Hematopoietic multipotent progenitor cell treated with erythropoietin and hydrocortisone succinate and interleukin-3 and kit ligand, for 8 days (in vitro differentiated cells): Measurements from ENCODE around the gene LYST.
"Not testable (repeated sequence)": the region's sequence is repeated elsewhere in the genome, so short reads cannot be mapped to it uniquely, and the experiment has no call there.

Experiments used
- DNase-seq: peaks from one replicate; pipeline ENCODE4 v3.0.0-alpha.2; 2015

Gene LYST

GRCh38 chr1:235866205-235866912, at the start of gene LYST:
LYST (minus strand) TSS chr1:235866906; CDS start chr1:235830417, 36,489 bp downstream.
- DNase-seq: peak; percentile 70

- not testable (repeated sequence) for DNase-seq
Measured at GRCh38 chr1:235915489-235915888, 48.8 kb upstream of the LYST start.

- DNase-seq: no peak
Measured at GRCh38 chr1:235913311-235913710, 46.6 kb upstream of the LYST start.

- no peak for DNase-seq
Measured at GRCh38 chr1:235911876-235912275, 45.2 kb upstream of the LYST start.

- DNase-seq: no peak
Measured at GRCh38 chr1:235911300-235911662, 44.6 kb upstream of the LYST start.

GRCh38 chr1:235910357-235911299, 43.9 kb upstream of the LYST start:
- peak; percentile 50 for DNase-seq

- DNase-seq: no peak
Measured at GRCh38 chr1:235908742-235909520, 42.2 kb upstream of the LYST start.

- no peak for DNase-seq
Measured at GRCh38 chr1:235907897-235908240, 41.2 kb upstream of the LYST start.

- DNase-seq: no peak
Measured at GRCh38 chr1:235907187-235907896, 40.6 kb upstream of the LYST start.

- no peak for DNase-seq
Measured at GRCh38 chr1:235906436-235906835, 39.7 kb upstream of the LYST start.

GRCh38 chr1:235903809-235904208, 37.1 kb upstream of the LYST start:
- not testable (repeated sequence) for DNase-seq

- peak; percentile 45 for DNase-seq
Measured at GRCh38 chr1:235902677-235903542, 36.2 kb upstream of the LYST start.

GRCh38 chr1:235901461-235901860, 34.8 kb upstream of the LYST start:
- DNase-seq: peak; percentile 12

GRCh38 chr1:235898126-235898525, 31.4 kb upstream of the LYST start:
- DNase-seq: no peak

- DNase-seq: no peak
Measured at GRCh38 chr1:235893840-235894239, 27.1 kb upstream of the LYST start.

- DNase-seq: no peak
Measured at GRCh38 chr1:235892734-235893413, 26.2 kb upstream of the LYST start.

GRCh38 chr1:235892202-235892601, 25.5 kb upstream of the LYST start:
- no peak for DNase-seq

GRCh38 chr1:235888119-235888643, 21.5 kb upstream of the LYST start:
- DNase-seq: no peak

- no peak for DNase-seq
Measured at GRCh38 chr1:235887676-235888075, 21.0 kb upstream of the LYST start.

GRCh38 chr1:235885655-235886262, 19.1 kb upstream of the LYST start:
- no peak for DNase-seq
